NCI-H2107 (cell line): ENCODE data around the gene SPAG9.
A peak's percentile ranks its signal among the peaks of the same experiment; 100 is the strongest.
"Not testable (repeated sequence)": the region's sequence is repeated elsewhere in the genome, so short reads cannot be mapped to it uniquely, and the experiment has no call there.

Experiments
- DNase-seq: peaks from one replicate; lab custom pipeline; 2025; lab: John Stamatoyannopoulos, UW

The SPAG9 gene

DNA sequence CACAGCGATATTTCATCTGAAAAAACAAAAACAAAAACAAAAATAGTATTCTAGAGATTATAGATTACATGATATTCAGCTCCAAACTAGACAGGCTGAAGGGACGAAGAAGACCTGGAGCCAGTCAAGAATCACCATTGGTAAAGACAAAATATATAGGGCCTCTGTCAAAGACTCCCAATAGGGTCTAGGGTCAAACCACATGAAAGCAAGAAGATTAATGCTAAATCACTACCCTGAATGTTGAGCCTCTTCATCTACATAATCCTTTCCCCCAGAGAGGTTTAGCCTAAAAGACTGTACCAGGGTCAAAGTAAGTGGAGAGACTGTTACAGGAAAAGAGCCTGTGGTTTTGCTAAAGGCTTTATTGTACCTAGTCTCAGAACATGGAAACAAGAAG, 21.9 kb upstream of the SPAG9 start:
- DNase-seq, result no peak

DNA sequence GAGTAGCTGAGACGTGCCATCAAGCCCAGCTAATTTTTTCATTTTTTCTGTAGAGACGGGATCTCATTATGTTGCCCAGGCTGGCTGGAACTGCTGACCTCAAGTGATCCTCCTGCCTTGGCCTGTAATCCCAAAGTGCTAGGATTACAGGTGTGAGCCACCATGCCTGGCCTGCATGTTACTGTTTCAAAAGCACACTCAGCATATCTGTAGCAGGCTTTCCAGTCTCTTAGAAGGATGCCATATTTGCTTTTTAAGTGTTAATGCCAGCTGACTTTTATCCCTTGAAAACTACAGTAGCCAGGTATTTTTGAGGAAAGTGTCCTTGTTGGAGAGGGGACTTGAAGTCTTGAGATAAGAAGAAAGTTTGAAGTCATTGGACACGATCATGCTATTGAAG, 15.3 kb upstream of the SPAG9 start:
- no peak for DNase-seq

DNA sequence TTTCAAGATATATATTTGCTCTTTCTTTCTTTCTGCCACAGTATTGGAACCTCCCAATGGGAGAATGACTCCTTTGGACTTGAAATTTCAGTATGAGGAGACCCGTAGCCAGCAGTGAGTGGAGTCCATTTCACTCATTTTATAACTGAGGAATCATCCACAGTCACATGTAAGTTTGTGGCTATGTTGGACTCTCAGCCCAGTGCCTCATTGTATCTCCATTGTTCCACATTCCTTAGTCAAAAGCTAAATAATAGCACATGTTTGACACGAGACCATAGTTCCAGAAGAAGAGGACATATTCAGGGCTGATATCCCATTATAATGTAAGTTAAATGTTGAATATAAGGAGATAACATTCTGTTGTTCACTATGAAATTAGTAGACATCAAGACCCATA, 12.7 kb upstream of the SPAG9 start:
- DNase-seq, result no peak

DNA sequence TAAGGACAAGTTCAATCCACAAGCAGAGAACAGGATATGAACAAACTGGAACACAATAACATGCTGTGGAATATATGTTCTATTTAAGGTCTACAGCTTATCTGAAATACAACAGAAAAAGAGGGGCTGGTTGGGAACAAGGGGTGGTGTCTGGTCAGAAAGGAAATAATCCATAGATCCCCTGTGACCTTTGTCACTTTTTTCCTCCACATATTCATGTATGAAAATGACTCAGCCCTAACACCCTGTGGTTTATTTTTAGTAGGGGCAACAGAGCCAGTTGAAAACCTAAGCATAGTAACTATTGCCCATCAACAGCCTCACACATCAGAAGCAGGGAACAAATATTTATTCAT, 12.3 kb upstream of the SPAG9 start:
- no peak for DNase-seq

DNA sequence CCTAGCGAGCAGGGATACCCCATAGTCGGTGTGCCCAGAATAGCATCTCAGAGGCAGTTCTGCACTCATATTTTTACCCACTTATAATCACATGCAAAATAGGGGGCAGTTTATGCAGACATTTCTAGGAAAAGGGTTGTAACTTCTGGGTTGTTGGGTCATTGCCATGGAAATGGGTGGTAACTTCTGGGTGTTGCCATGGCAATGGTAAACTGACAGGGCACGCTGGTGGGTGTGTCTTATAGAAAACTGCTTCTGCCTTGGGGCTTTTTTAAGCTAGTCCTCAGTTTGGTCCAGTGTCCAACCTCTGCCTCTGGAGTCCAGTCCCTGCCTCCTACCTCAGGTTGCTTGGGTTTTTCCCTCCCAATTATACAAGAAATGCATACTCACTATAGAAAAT, 7.4 kb upstream of the SPAG9 start:
- DNase-seq, result no peak

- no peak for DNase-seq
Observed at GRCh38 chr17:51124640-51125503, 4.2 kb upstream of the SPAG9 start.

DNA sequence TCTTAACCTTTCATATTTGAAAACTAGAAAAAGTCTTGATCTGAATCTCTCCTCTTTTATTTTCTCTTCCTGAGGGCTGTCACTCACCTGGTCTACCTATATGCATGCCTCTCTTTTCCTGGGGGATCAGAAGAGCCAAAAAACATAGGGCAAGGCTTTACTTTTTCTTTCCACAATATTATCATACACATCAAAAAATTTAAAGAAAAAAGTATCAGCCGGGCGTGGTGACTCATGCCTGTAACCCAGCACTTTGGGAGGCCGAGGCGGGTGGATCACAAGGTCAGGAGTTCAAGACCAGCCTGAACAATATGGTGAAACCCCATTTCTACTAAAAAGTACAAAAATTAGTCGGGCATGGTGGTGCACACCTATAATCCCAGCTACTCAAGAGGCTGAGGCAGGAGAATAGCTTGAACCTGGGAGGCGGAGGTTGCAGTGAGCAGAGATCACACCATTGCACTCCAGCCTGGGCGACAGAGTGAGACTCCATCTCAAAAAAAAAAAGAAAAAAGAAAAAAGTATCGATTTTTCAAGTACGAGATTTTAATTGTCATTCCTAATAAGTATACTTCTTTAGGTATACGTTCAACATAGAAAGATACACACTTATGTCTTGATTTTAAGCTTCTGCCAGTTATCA, 1.9 kb upstream of the SPAG9 start:
- not testable (repeated sequence) for DNase-seq

DNA sequence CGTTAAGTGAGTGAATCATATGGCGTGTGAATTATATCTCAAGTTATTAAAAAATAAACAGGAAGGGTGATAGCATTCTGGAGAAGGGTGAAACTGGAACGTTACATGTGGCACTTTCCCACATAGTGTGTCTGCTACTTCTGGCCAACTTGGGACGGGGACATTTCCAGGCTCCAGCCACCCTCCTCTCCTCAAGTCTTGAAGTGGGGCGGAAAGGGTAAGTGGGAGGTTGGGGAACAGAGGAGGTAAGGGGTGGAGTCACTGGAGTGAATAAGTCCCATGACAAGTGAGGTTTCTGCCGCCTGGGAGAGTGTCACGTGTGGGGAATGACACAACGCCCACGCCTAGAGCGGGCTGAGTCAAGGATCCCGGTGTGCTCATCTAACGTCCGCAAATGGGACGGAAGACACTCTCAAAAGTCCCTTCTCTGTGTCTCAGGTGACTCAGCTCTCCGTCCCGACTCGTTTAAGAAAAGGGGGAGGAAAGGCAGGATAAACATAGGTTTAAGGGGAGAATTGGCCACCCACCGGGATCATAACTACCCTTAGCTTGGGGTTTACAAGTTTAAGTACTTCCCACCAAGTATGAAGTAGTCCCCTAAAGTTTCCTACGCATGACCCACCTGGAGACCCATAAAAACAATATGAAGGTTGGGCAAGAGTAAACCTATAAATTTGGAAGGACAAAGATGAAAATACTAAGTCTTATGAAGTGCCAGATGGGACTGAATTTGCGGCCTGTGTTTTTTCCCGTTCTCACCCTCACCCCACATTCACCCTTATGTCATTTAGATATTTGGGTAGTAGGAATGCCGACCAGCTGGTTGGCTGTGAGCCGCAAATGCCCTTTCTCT, 1.2 kb upstream of the SPAG9 start:
- DNase-seq, result no peak

DNA sequence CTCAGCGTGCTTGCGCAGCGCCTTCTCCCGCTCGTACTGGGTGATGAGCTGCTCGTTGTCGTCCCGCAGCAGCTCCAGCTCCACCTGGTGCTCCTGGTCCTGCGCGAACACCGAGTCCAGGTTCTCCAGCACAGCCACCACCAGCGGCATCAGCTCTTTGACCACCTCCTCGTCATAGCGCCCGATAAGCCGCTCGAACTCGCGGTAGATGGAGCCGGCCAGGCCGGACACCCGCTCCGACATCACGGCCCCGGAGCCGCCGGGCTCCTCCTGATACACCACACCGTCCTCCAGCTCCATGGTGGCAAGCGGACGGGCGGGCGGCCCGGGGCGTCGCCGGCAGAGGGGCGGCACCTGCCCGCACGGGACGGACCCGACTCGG, 320 bp downstream of the SPAG9 start:
- DNase-seq, result no peak

- DNase-seq, result no peak
Observed at GRCh38 chr17:51119415-51120356, 982 bp downstream of the SPAG9 start.

- DNase-seq, result peak; percentile 37
Observed at GRCh38 chr17:51118330-51119195, 2.1 kb downstream of the SPAG9 start.

DNA sequence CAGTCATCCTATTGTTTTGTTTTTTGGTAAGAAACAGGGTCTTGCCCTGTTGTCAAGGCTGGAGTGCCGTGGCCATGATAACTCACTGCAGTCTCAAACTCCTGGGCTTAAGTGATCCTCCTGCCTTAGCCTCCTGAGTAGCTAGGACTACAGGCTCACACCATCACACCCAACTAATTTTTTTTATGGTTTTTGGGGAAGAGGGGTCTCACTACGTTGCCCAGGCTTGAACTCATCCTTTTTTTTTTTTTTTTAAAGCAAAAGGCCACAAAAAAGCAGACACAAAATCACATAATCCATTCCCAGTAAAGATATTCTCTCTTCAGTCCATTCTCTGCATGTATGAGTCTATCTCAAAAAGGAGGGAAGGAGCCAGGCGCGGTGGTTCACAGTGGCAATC, 5.5 kb downstream of the SPAG9 start:
- no peak for DNase-seq

GRCh38 chr17:51112303-51113222, 8.1 kb downstream of the SPAG9 start:
- DNase-seq, result not testable (repeated sequence)

GRCh38 chr17:51107778-51108177, 12.9 kb downstream of the SPAG9 start:
- DNase-seq, result no peak

DNA sequence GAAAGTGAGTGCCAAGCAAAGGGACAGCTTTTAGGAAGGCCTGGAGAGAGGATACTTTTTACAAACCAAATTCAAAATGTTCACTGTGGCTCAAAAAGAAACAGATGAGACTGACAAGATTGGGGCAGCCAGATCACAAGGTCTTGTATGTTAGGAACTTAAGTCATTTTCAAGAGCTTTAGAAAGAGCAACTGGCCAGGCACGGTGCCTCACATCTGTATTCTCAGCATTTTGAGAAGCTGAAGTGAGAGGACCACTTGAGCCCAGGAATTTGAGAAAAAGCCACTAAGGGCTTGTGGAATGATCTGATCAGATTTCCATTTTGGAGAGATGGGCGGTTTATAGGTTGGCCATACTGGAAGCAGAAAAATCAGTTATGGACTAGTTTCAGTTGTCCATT, 17.2 kb downstream of the SPAG9 start:
- no peak for DNase-seq

GRCh38 chr17:51103050-51103449, 17.6 kb downstream of the SPAG9 start:
- no peak for DNase-seq

GRCh38 chr17:51097708-51098446, 22.8 kb downstream of the SPAG9 start:
- DNase-seq, result no peak

- no peak for DNase-seq
Observed at GRCh38 chr17:51091635-51092034, 29.0 kb downstream of the SPAG9 start.

- DNase-seq, result not testable (repeated sequence)
Observed at GRCh38 chr17:51088868-51089267, 31.8 kb downstream of the SPAG9 start.
